Measurements from ENCODE around the gene ADCY3.

Gene ADCY3

DNA sequence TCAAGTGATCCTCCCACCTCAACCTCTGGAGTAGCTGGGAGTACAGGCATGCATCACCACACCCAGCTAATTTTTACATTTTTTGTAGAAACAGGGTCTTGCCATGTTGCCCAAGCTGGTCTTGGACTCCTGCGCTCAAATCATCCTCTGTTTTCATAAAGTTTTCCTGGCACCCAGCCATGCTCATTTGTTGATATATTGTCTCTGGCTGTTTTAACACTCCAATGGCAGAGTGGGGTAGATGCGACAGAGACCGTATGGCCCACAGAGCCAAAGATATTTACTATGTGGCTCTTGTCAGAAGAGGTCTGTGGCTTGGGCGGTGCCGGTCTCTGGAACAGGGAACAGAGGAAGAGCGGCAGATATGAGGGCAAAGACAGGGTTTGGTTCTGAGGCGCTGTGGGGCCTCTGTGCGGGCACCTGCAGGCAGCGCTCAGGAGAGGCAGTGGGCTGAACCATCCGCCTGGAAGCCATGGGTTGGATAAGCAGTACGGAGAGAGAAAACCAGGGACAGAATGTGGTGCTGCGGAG is 76.6 kb downstream of the ADCY3 start:
- TF ChIP-seq CTCF (IDR thresholded peaks at IDR 0.05; ENCODE audit: low read depth, low read length), result no peak
- no peak overlapping the region for H3K4me3 ChIP-seq (ENCODE audit: low read depth, low read length)

DNA sequence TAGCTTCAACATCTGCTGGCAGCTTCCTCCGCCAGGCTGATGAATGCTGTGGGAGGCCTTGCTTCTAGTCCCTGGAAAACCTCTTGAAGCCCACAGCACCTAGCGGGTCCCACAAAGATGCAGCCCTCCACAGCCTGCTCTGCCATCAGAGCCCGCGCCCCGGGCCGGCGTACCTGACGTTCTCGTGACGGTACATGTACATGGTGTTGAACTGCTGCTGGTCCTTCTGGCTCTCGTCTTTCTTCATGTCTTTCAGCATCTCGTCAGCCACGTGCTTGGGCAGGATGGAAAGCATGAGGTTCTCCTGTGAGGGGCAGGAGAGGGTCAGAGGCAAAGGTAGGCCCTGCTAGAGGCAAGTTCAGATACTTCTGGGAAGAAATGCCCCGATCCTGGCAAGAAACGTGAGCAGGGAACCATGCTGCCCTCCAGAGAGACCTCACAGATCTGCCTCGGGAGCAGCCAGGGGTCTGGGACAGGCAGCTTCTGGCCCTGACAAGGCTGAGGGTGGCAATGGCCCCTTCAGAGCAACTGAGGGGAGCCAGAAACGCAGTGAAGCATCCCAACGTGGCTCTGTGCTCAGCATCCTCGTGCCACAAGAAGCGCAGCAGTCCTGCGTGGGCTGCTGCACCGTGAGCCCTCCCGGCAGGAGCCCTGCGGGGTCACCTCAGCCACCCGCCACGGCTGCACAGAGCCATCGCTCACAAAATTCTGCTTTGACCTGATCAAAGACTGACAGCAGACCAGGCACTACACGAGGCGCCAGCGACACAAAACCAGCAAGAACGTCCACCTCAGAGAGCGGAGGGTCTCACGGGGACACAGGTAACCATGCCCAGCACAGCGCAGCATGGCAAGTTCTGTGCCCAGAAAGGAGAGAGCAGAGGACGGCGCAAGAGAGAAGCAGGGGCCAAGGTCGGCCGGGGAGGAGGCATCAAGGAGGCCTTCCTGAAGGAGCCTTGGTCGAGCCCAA is 77.7 kb downstream of the ADCY3 start:
- H3K4me3 ChIP-seq (ENCODE audit: low read depth, low read length), result no peak overlapping the region
- no peak for TF ChIP-seq CTCF (IDR thresholded peaks at IDR 0.05; ENCODE audit: low read depth, low read length)

DNA sequence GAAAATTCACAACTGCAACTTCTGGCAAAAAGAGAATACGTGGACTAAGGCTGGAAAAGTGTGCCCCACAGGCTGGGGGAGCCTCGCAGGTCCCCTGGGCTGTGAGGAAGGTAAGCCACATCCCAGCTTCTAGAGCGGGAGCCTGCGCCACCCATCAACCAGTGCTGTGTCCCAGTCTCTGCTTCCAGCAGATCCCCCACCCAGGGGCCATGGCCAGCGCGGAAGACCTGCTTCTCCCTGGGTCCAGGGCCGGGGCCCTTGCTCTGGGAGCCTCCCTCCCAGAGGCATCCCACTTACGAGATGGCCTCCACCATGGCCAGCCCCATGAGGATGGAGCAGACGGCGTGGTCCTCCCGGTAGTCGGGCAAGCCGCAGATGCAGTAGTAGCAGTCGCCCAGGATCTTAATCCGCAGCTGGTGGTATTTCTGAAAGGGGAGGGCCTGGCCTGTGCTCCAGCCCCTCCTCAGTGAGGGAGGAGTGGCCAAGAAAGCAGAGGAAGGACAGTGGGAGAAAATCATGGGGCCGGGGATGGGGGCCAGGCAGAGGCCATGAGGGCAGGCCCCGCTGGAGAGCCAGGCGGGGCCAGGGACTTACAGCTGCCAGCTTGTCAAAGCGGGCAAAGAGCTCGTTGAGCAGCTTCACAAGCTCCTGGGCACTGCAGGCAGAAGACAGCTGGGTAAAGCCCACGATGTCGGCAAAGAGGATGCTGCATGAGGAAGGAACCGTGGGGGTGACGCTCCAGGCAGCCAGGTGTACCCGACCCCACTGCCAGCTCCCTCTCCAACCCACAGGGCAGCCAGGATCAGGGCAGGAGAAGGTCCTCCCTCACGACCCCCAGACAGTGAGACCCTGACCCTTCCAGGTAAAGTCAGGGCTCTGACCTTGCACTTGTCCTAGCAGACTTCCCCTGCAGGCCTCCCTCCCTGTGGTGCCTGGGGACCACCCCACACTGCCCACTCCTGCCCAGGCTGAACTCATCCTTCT is 78.8 kb downstream of the ADCY3 start:
- no peak for TF ChIP-seq CTCF (IDR thresholded peaks at IDR 0.05; ENCODE audit: low read depth, low read length)
- no peak overlapping the region for H3K4me3 ChIP-seq (ENCODE audit: low read depth, low read length)

DNA sequence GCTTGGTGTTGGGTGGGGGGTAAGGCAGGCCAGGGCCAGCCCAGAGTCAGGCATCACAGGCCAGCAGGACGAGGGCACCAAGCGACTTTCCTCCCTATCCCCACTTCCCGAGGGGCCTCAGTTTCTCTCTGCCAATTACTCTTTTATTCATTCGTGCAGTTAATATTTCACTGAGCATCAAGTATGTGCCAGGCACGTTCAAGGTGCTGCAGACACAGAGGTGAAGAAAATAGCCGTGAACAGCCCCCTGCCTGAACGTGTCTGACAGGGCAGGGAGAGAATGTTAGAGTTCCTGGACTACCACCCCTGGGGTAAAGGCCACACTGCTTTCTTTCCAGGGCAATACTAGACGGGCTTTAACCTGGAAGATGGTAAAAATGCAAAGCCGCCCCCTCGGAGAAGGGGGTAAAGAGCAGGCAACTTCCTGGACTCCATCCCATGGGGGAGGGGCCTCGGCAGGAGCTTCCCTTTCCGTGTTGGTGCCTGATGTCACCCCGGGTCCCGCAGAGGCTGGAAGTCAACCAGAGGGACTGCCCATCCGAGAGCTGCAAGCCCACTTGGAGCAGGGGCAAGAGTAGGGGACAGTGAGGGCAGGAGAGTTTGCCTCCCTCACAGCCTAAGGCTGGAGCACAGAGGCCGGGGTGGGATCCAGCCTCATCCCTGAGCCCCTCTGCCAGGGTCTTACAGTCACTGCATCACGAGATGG is 79.7 kb downstream of the ADCY3 start:
- H3K4me3 ChIP-seq (ENCODE audit: low read depth, low read length), result no peak overlapping the region

GRCh38 chr2:24839729-24840128 is 80.3 kb downstream of the ADCY3 start:
- no peak for TF ChIP-seq CTCF (IDR thresholded peaks at IDR 0.05; ENCODE audit: low read depth, low read length)
- H3K4me3 ChIP-seq (ENCODE audit: low read depth, low read length), result no peak overlapping the region

More for the DNA sequence above, 79.7 kb downstream of the ADCY3 start:
- TF ChIP-seq CTCF (IDR thresholded peaks at IDR 0.05; ENCODE audit: low read depth, low read length), result no peak

DNA sequence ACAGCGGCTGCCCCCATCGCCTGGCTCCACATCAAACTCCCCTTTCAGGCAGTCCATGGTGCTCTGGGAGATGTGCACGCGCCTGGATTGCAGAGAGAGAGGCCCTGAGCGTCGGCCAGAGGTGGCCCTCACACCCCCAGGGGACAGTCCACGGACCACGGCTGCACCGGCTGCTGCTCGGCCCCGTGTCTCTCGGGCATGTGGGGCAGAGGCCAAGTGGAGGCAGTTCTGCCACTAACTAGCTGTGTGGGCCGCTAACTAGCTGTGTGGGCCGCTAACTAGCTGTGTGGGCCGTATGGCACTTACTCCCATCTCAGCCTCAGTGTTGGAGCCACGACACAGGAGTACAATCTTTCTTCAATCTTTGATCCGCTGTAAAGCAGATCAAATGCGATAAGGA is 81.5 kb downstream of the ADCY3 start:
- no peak overlapping the region for H3K4me3 ChIP-seq (ENCODE audit: low read depth, low read length)
- TF ChIP-seq CTCF (IDR thresholded peaks at IDR 0.05; ENCODE audit: low read depth, low read length), result no peak
